K562 treated with DMSO at 1 percent for 12 hours (cell line): Measurements from ENCODE around the gene OR8H1. TPM values are rescaled to one million over a fixed set of nuclear protein-coding genes. Genes with fewer than 3 reads are reported as not detected.

Experiments used
- total RNA-seq: library from RNA; unstranded; fragments of 300-600 nt; gene quantifications from 2 replicates; pipeline ENCODE4 v1.2.3, GENCODE V29; 2022; ENCODE audit not compliant: insufficient read depth

The OR8H1 gene, protein sequence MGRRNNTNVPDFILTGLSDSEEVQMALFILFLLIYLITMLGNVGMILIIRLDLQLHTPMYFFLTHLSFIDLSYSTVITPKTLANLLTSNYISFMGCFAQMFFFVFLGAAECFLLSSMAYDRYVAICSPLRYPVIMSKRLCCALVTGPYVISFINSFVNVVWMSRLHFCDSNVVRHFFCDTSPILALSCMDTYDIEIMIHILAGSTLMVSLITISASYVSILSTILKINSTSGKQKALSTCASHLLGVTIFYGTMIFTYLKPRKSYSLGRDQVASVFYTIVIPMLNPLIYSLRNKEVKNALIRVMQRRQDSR
- total RNA-seq: not detected in 2 replicates

GRCh38 chr11:56292154-56292553 lies at the start of gene OR8H1:
Gene OR8H1, minus strand, starts transcription at chr11:56292254. Its CDS starts 1,192 bp downstream, at chr11:56291062.

DNA sequence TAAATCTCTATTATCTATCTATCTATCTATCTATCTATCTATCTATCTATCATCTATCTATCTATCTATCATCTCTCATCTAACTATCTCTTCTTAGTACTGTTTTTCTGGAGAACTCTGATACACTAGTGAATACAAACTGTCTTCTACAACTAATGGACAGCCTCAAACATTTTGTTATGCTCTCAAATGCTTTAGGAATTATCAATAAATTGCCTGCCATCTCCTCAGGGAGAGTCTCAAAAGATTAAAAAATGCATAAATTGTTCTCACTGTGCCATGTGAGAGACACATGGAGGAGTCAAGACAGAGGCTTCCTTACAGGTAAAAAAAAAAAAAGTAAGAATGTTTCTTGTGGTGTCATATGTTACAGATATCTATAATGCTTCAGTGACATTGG lies 22.8 kb upstream of the OR8H1 start, which contains the start of gene OR8K3:
OR8K3 (plus strand) TSS at position 301 of the 400 bp plus-strand sequence. CDS start 3,163 bp downstream, outside the sequence.

GRCh38 chr11:56273854-56274253 lies 18.2 kb downstream of the OR8H1 start, which contains the start of gene OR5T1:
Gene OR5T1, plus strand, starts transcription at chr11:56274154. Its CDS starts 1,485 bp downstream, at chr11:56275639.

GRCh38 chr11:56251954-56252353 lies 40.1 kb downstream of the OR8H1 start, which contains the start of gene OR5T3:
Gene OR5T3, plus strand, starts transcription at chr11:56252254. Its CDS starts 0 bp downstream, at chr11:56252254.

Other genes starting within 250 kb of the OR8H1 start
- not detected in 2 replicates for gene OR8I2, start 198.9 kb downstream of the OR8H1 start, total RNA-seq
- gene OR8H2, start 188.6 kb downstream of the OR8H1 start, total RNA-seq: not detected in 2 replicates
- gene OR8H3, start 169.9 kb downstream of the OR8H1 start, total RNA-seq: not detected in 2 replicates
- not detected in 2 replicates for gene OR8J3, start 152.1 kb downstream of the OR8H1 start, total RNA-seq
- not detected in 2 replicates for gene OR8K5, start 131.9 kb downstream of the OR8H1 start, total RNA-seq
- not detected in 2 replicates for gene OR5J2, start 115.6 kb downstream of the OR8H1 start, total RNA-seq
- not detected in 2 replicates for gene OR5T2, start 58.0 kb downstream of the OR8H1 start, total RNA-seq
- gene OR5T3, start 40.0 kb downstream of the OR8H1 start, total RNA-seq: not detected in 2 replicates
- not detected in 2 replicates for gene OR5T1, start 18.1 kb downstream of the OR8H1 start, total RNA-seq
- gene OR8K3, start 22.9 kb upstream of the OR8H1 start, total RNA-seq: not detected in 2 replicates
- gene OR8K1, start 53.8 kb upstream of the OR8H1 start, total RNA-seq: not detected in 2 replicates
- gene OR8J1, start 62.0 kb upstream of the OR8H1 start, total RNA-seq: not detected in 2 replicates
- gene OR8U1, start 83.4 kb upstream of the OR8H1 start, total RNA-seq: not detected in 2 replicates
- not detected in 2 replicates for gene OR5AL1, start 120.4 kb upstream of the OR8H1 start, total RNA-seq
- not detected in 2 replicates for gene OR5M3, start 181.1 kb upstream of the OR8H1 start, total RNA-seq
- gene OR5M8, start 199.1 kb upstream of the OR8H1 start, total RNA-seq: not detected in 2 replicates